ENCODE measurements around the gene SATB2. TPM values are rescaled to one million over a fixed set of nuclear protein-coding genes. Genes with fewer than 3 reads are reported as not detected.

The SATB2 gene
- total and polyA plus RNA-seq, 2 donors (not counting 1 experiment from before 2014, with no cell fraction given), result 3.8 to 28.1 TPM

GRCh38 chr2:199308567-199308966, 149.2 kb downstream of the SATB2 start:
- DNase-seq (ENCODE audit: low read depth in 2 of 2), result no peak
- no peaks in the 10 kb centered on the region for H3K9me3 ChIP-seq (ENCODE audit: control insufficient read depth, insufficient read depth, low read depth, low read length)
- H3K27ac ChIP-seq (ENCODE audit: insufficient read depth, low read length), result no peak overlapping the region
- H3K4me1 ChIP-seq (ENCODE audit: control insufficient read depth, extremely low read depth, insufficient read depth, low read length), result peaks cover 7% of the 10 kb centered on the region
- no peak overlapping the region for H3K4me2 ChIP-seq (ENCODE audit: extremely low read depth, insufficient read depth, low read length)
- H3K9ac ChIP-seq (ENCODE audit: insufficient read depth, low read length), result no peak overlapping the region
- H3K36me3 ChIP-seq (ENCODE audit: control insufficient read depth, insufficient read depth, low read length), result peaks cover 2% of the 10 kb centered on the region
- H2AFZ ChIP-seq (ENCODE audit: low read length), result no peak overlapping the region
- H3K4me3 ChIP-seq (replicated peaks in 1 of 4; ENCODE audit: control extremely low read depth in 1 of 4, insufficient read depth in 1 of 4, low read depth in 3 of 4, low read length in 4 of 4), result no peak overlapping the region
- no peaks in the 10 kb centered on the region for H3K79me2 ChIP-seq (ENCODE audit: control insufficient read depth, insufficient read depth, low read length)
- H4K20me1 ChIP-seq (ENCODE audit: control insufficient read depth, extremely low read depth, insufficient read depth, low read length), result no peaks in the 10 kb centered on the region
- H3K27me3 ChIP-seq (ENCODE audit: control insufficient read depth, insufficient read depth, low read length), result no peaks in the 10 kb centered on the region
- TF ChIP-seq CTCF (conservative IDR thresholded peaks at IDR 0.05 in 1 of 2, IDR thresholded peaks at IDR 0.05 in 1 of 2; ENCODE audit: low read depth in 1 of 2, low read length in 2 of 2), result no peak
- TF ChIP-seq EZH2 (IDR thresholded peaks at IDR 0.05; ENCODE audit: low read length, missing control alignments), result no peak

- H3K79me2 ChIP-seq (ENCODE audit: control insufficient read depth, insufficient read depth, low read length), result no peaks in the 10 kb centered on the region
- peak; percentile 6 to 28 for DNase-seq (ENCODE audit: low read depth in 2 of 2)
Measured at GRCh38 chr2:199307461-199307860, 150.3 kb downstream of the SATB2 start.

DNA sequence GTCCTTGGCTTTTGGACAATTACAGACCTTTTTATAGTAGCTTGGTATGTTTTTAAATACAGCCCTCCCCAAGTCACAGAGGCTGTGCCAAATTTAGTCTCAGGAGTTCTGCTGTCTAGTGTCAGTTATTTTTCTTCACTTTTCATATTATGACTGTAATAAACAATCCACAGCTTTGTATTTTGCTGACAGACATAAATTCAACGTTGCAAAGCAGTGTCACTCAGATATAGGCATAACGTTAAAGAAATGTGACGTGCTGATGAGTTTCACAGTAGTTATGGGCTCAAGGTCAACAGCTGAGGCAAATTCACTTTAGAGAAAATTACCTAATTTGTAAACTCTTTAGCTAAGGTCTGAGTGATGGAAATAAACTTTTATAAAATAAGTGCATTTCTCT, 151.6 kb downstream of the SATB2 start:
- no peak overlapping the region for H3K27ac ChIP-seq (ENCODE audit: insufficient read depth, low read length)
- no peak overlapping the region for H3K4me3 ChIP-seq (replicated peaks in 1 of 4; ENCODE audit: control extremely low read depth in 1 of 4, insufficient read depth in 1 of 4, low read depth in 3 of 4, low read length in 4 of 4)
- no peak for DNase-seq (ENCODE audit: low read depth in 2 of 2)

More at GRCh38 chr2:199307461-199307860, 150.3 kb downstream of the SATB2 start:
- no peak overlapping the region for H3K4me3 ChIP-seq (replicated peaks in 1 of 4; ENCODE audit: control extremely low read depth in 1 of 4, insufficient read depth in 1 of 4, low read depth in 3 of 4, low read length in 4 of 4)
- no peaks in the 10 kb centered on the region for H3K9me3 ChIP-seq (ENCODE audit: control insufficient read depth, insufficient read depth, low read depth, low read length)
- no peak overlapping the region for H3K9ac ChIP-seq (ENCODE audit: insufficient read depth, low read length)
- no peak overlapping the region for H3K4me2 ChIP-seq (ENCODE audit: extremely low read depth, insufficient read depth, low read length)
- peaks cover 2% of the 10 kb centered on the region for H3K36me3 ChIP-seq (ENCODE audit: control insufficient read depth, insufficient read depth, low read length)
- H3K4me1 ChIP-seq (ENCODE audit: control insufficient read depth, extremely low read depth, insufficient read depth, low read length), result peaks cover 11% of the 10 kb centered on the region
- no peak overlapping the region for H3K27ac ChIP-seq (ENCODE audit: insufficient read depth, low read length)
- no peaks in the 10 kb centered on the region for H4K20me1 ChIP-seq (ENCODE audit: control insufficient read depth, extremely low read depth, insufficient read depth, low read length)
- no peaks in the 10 kb centered on the region for H3K27me3 ChIP-seq (ENCODE audit: control insufficient read depth, insufficient read depth, low read length)
- no peak for TF ChIP-seq CTCF (conservative IDR thresholded peaks at IDR 0.05 in 1 of 2, IDR thresholded peaks at IDR 0.05 in 1 of 2; ENCODE audit: low read depth in 1 of 2, low read length in 2 of 2)
- TF ChIP-seq EZH2 (IDR thresholded peaks at IDR 0.05; ENCODE audit: low read length, missing control alignments), result no peak
- H2AFZ ChIP-seq (ENCODE audit: low read length), result no peak overlapping the region

More for the DNA sequence above, 151.6 kb downstream of the SATB2 start:
- TF ChIP-seq EZH2 (IDR thresholded peaks at IDR 0.05; ENCODE audit: low read length, missing control alignments) (no peak), CTCF (conservative IDR thresholded peaks at IDR 0.05 in 1 of 2, IDR thresholded peaks at IDR 0.05 in 1 of 2; ENCODE audit: low read depth in 1 of 2, low read length in 2 of 2) (no peak)
- Histone ChIP-seq H4K20me1 (ENCODE audit: control insufficient read depth, extremely low read depth, insufficient read depth, low read length) (no peaks in the 10 kb centered on the region), H3K9me3 (ENCODE audit: control insufficient read depth, insufficient read depth, low read depth, low read length) (no peaks in the 10 kb centered on the region), H3K4me2 (ENCODE audit: extremely low read depth, insufficient read depth, low read length) (no peak overlapping the region), H3K4me1 (ENCODE audit: control insufficient read depth, extremely low read depth, insufficient read depth, low read length) (peaks cover 11% of the 10 kb centered on the region), H3K79me2 (ENCODE audit: control insufficient read depth, insufficient read depth, low read length) (no peaks in the 10 kb centered on the region), H3K27me3 (ENCODE audit: control insufficient read depth, insufficient read depth, low read length) (no peaks in the 10 kb centered on the region), H3K9ac (ENCODE audit: insufficient read depth, low read length) (no peak overlapping the region), H2AFZ (ENCODE audit: low read length) (no peak overlapping the region), H3K36me3 (ENCODE audit: control insufficient read depth, insufficient read depth, low read length) (peaks cover 4% of the 10 kb centered on the region)

All from fibroblast of lung (primary cell).